ENCODE data around the gene ATP6V0D1. TPM values are rescaled to one million over a fixed set of nuclear protein-coding genes. Genes with fewer than 3 reads are reported as not detected.

Gene ATP6V0D1
- polyA plus RNA-seq, 2 of the 4 experiments (the other 2 are of a cell fraction): 45.7 to 103 TPM

DNA sequence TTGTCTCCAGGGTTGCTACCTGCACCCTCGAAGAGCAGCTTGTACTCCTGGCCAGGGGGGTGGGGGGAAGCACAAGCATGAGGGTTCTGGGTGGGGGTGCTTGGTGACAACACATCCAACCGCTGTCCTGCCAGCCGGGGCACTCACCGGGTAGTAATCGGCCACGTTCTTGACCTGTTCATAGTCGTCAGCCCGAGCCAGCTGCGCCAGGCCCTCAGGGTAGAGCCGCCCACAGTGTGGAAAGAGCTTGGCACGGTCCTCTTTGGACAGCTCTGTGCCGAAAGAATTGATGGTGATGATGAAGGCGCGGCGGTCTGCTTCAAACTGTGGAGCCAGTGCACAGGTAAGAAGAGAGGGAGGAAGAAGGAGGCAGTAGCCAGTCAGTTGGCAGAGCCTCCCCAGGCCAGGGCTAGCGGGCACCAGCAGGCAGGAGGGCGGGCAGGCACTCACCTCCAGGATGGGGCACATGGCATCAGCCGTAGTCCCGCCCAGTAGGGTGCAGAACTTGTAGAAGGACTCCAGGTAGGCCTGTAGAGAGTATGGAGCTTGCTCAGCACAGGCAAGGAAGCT is 42.0 kb downstream of the ATP6V0D1 start:
- no peak for ATAC-seq
- POLR2A ChIA-PET: no interaction called here
- Histone ChIP-seq H3K27ac (no peak overlapping the region), H3K4me3 (no peak overlapping the region), H3K4me1 (no peaks in the 10 kb centered on the region), H3K4me2 (no peak overlapping the region), H3K9me3 (no peaks in the 10 kb centered on the region)
- no peak for DNase-seq (ENCODE audit: low read depth in 1 of 2, low spot score in 1 of 2)
- no peak for TF ChIP-seq ESRRA (IDR thresholded peaks at IDR 0.05; ENCODE audit: borderline replicate concordance, low read length)
- TF ChIP-seq MAFK (IDR thresholded peaks at IDR 0.05; ENCODE audit: partially characterized antibody): no peak
- TF ChIP-seq REST (IDR thresholded peaks at IDR 0.05): no peak
- no peak for TF ChIP-seq GATA3 (IDR thresholded peaks at IDR 0.05; ENCODE audit: borderline replicate concordance)
- TF ChIP-seq RCOR1 (IDR thresholded peaks at IDR 0.05; ENCODE audit: low read depth, low read length): no peak
- no peak for TF ChIP-seq JUNB (IDR thresholded peaks at IDR 0.05)
- no peak for TF ChIP-seq FOSB (CRISPR knock-in tag; IDR thresholded peaks at IDR 0.05)
- TF ChIP-seq HOXA7 (CRISPR knock-in tag; IDR thresholded peaks at IDR 0.05): no peak
- TF ChIP-seq POLR2A (IDR thresholded peaks at IDR 0.05; ENCODE audit: low read length): no peak
- TF ChIP-seq CHD4 (IDR thresholded peaks at IDR 0.05; ENCODE audit: borderline replicate concordance): no peak
- TF ChIP-seq ELK1 (IDR thresholded peaks at IDR 0.05; ENCODE audit: low read depth, low read length): no peak
- no peak for TF ChIP-seq KDM5A (IDR thresholded peaks at IDR 0.05)
- TF ChIP-seq PBX3 (IDR thresholded peaks at IDR 0.05): no peak
- no peak for TF ChIP-seq MYC (IDR thresholded peaks at IDR 0.05; ENCODE audit: borderline replicate concordance, low read length)
- TF ChIP-seq KDM1A (IDR thresholded peaks at IDR 0.05; ENCODE audit: low read depth): no peak
- TF ChIP-seq NFE2L2 (conservative IDR thresholded peaks at IDR 0.05; ENCODE audit: low read length): no peak
- WGBS (ENCODE audit: missing lambda C conversion rate): 96% methylated on average over 18 of the region's 19 CpGs
- no peak for FAIRE-seq
- CTCF ChIA-PET: interaction anchor here (1.1 to 17.9 kb wide), 6 partner anchors 8 to 55 kb away, joined by 4 to 207 read pairs (median 8); partner anchors contain the start of gene ATP6V0D1

GRCh38 chr16:67438098-67438791 is 42.7 kb downstream of the ATP6V0D1 start:
- ATAC-seq (no peak), FAIRE-seq (no peak), DNase-seq (ENCODE audit: low read depth in 1 of 2, low spot score in 1 of 2) (no peak)
- 91% methylated on average over 18 of the region's 20 CpGs for WGBS (ENCODE audit: missing lambda C conversion rate)
- H3K9me3 ChIP-seq: no peaks in the 10 kb centered on the region
- H3K4me2 ChIP-seq: no peak overlapping the region
- no peak overlapping the region for H3K27ac ChIP-seq
- TF ChIP-seq ZC3H11A (IDR thresholded peaks at IDR 0.05) (no peak), GATA3 (IDR thresholded peaks at IDR 0.05; ENCODE audit: borderline replicate concordance) (no peak), JUNB (IDR thresholded peaks at IDR 0.05) (no peak), MYC (IDR thresholded peaks at IDR 0.05; ENCODE audit: borderline replicate concordance, low read length) (no peak), ZSCAN20 (CRISPR knock-in tag; IDR thresholded peaks at IDR 0.05) (no peak), MAX (IDR thresholded peaks at IDR 0.05) (no peak), ESRRA (IDR thresholded peaks at IDR 0.05; ENCODE audit: borderline replicate concordance, low read length) (no peak)
- CTCF ChIA-PET: interaction anchor here (1.1 to 17.9 kb wide), 6 partner anchors 9 to 56 kb away, joined by 4 to 207 read pairs (median 8); partner anchors contain the start of gene ATP6V0D1
- H3K4me3 ChIP-seq: no peak overlapping the region
- POLR2A ChIA-PET: no interaction called here
- no peaks in the 10 kb centered on the region for H3K4me1 ChIP-seq
